Measurements from ENCODE around the gene CD247.

The CD247 gene

DNA sequence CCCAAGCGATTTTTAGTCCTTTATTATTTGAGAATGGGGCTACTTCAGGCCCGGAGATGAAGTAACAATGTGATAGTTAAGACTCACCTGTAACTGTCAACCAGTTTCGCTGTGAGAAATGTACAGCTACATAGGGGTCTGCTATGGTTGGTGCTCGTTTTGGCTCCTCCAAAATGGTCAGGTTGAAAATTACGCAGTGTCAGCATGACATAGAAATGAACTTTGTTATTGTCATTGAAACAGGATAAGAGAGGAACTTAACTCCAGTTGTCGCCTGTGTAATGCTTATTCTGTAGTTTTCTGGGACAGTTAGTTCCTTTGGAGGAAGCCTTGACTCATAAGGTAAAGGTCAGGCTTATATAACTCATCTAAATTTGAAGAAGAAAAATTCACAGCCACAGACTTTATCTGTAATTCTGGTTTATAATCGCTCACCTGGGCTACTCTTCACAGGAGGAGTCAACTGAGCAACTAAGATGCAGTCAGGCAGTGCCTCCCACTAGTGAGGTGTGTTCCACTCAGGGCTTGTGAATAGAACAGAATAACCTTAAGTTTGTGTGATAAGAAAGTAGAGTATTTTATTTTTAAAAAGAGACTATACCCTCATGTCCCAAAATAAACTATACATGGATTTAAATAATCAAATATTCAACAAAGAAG lies 130.9 kb downstream of the CD247 start:
- POLR2A ChIA-PET = no interaction called here
- TF ChIP-seq ZNF140 (tag by site-specific recombination; IDR thresholded peaks at IDR 0.05) (no peak), ZNF792 (tag by site-specific recombination; IDR thresholded peaks at IDR 0.05) (no peak), SALL2 (tag by site-specific recombination; IDR thresholded peaks at IDR 0.05; ENCODE audit: borderline replicate concordance) (no peak), ZNF670 (tag by site-specific recombination; IDR thresholded peaks at IDR 0.05; ENCODE audit: low read depth) (no peak), ZNF626 (tag by site-specific recombination; IDR thresholded peaks at IDR 0.05) (no peak), ZNF202 (tag by site-specific recombination; IDR thresholded peaks at IDR 0.05; ENCODE audit: borderline replicate concordance) (no peak), GLIS1 (tag by site-specific recombination; IDR thresholded peaks at IDR 0.05) (no peak), ZSCAN5A (tag by site-specific recombination; IDR thresholded peaks at IDR 0.05) (no peak), MEIS1 (CRISPR knock-in tag; IDR thresholded peaks at IDR 0.05; ENCODE audit: borderline replicate concordance) (no peak), ZNF146 (tag by site-specific recombination; IDR thresholded peaks at IDR 0.05) (no peak)
- TF ChIP-seq, protein P1, sequence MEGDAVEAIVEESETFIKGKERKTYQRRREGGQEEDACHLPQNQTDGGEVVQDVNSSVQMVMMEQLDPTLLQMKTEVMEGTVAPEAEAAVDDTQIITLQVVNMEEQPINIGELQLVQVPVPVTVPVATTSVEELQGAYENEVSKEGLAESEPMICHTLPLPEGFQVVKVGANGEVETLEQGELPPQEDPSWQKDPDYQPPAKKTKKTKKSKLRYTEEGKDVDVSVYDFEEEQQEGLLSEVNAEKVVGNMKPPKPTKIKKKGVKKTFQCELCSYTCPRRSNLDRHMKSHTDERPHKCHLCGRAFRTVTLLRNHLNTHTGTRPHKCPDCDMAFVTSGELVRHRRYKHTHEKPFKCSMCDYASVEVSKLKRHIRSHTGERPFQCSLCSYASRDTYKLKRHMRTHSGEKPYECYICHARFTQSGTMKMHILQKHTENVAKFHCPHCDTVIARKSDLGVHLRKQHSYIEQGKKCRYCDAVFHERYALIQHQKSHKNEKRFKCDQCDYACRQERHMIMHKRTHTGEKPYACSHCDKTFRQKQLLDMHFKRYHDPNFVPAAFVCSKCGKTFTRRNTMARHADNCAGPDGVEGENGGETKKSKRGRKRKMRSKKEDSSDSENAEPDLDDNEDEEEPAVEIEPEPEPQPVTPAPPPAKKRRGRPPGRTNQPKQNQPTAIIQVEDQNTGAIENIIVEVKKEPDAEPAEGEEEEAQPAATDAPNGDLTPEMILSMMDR (tag by site-specific recombination; IDR thresholded peaks at IDR 0.05) = no peak
- Histone ChIP-seq H3K27ac (ENCODE audit: extremely low read depth, low read depth, low read length) (no peak overlapping the region), H3K36me3 (ENCODE audit: control insufficient read depth in 2 of 2, insufficient read depth in 1 of 2, low read length in 2 of 2) (peaks cover 4 to 24% of the 10 kb centered on the region in 2 experiments), H3K9me3 (ENCODE audit: control insufficient read depth, insufficient read depth, low read depth, low read length) (no peaks in the 10 kb centered on the region), H3K4me1 (ENCODE audit: control insufficient read depth, insufficient read depth, low read length) (no peaks in the 10 kb centered on the region), H3K4me3 (ENCODE audit: low read depth, low read length) (no peak overlapping the region)
- CTCF ChIA-PET = no interaction called here
